ENCODE results near the gene YOD1.
A peak's percentile ranks its signal among the peaks of the same experiment; 100 is the strongest.

YOD1 gene

DNA sequence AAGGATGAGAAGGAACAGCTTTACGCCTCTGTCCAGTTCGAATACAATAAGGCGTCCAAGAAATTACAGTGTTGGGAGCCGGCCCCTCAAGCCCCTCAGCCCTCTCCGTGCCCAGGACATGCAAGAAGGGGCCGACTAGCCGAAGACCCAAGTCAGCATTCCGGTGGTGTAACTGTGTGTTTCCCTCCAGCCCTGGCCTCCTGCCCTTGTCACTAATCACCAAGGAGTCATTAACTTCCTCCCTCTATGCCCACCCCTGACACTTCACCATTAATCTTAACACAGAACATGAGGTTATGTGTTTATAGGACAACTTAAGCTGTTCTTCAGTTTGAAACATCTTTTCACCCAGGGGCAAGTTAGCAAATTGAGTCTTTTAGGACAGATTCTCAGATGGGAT lies 21.2 kb upstream of the YOD1 start:
- no peak for DNase-seq

DNA sequence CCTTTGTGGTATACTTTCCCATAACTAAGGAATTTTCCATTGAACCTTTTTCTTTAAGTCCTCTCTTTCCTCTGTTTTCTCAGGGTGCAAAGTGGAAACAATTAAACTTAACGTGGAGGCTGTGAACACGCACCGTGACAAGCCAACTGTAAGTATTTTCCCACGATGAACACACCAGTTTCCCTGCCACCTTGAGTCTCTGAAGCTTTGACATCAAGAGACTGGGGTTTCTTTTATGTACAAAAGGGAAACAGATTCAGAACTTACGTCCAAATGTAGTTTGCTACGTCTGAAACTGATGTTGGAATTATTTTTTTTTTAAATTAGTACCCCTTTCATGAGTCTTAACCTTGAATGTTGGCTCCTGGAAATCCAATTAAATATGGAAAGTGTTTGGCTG lies 20.4 kb upstream of the YOD1 start:
- DNase-seq = no peak

DNA sequence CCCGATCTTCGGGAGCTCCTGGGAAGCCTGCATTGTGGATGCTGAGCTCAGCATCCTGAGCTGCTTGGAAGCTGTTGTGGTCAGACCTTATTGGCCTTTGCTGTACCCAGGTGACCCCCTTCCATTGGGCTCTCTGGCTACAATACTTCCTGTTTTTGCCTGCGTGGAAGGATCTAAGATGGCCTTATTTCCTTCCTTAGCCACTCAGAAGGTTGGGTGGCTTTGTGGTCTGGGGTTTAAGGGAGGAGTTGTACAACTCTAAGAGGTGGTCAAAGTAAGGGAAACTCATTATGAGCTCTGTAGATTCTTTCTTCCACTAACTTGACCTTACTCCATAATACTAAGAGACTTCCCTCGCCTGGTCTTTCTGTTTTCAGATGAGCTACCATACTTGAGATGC lies 19.8 kb upstream of the YOD1 start:
- DNase-seq = no peak

DNA sequence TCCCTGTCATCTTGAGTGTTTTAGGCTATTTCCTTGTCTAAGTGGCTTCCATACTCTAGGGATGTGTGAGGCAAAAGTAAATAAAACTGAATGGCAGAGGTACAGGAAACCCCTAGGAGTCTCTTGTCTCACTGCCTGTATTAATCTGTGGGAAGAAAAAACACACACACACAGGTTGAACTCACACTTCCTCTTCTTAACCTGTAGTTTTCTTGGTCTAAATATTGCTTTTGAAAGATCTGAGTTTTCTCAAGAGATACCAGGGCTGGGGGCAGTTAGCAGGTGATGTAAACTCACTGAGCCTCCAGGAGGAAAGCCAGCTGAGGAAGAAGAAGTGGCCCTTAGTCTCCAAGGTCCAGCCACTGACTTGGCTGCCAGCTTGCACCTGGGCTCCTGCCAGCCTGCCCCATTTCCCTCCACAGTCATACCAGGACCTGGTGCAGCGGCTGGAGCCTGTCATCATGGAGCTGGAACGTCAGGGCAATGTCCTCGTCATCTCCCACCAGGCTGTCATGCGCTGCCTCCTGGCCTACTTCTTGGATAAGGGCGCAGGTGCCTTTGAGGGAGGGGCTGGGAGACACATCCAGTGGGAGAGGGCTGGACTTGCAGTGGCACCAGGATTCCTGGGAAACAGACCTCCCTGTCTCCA lies 19.0 kb upstream of the YOD1 start:
- DNase-seq = no peak

DNA sequence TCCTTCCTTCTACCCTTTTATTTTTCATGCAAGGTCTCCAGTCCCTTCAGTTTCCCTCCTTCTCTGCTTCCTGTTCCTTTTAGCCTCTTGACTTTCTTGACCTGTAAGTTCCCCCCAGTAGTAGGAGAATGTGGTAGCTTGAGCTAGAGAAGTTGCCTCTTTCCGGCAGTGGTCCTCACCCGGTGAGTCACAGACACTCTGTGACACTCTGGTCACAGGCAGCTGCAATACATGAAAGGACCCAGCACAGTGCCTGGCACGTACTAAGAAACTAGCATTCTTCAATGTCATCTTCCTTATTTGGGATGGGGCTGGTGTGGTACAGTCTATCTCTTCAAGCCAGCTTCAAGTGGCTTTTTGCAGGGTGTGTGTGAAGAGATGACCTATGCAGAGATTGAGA lies 18.1 kb upstream of the YOD1 start:
- DNase-seq = peak in 1 of 2 donors; percentile 6

DNA sequence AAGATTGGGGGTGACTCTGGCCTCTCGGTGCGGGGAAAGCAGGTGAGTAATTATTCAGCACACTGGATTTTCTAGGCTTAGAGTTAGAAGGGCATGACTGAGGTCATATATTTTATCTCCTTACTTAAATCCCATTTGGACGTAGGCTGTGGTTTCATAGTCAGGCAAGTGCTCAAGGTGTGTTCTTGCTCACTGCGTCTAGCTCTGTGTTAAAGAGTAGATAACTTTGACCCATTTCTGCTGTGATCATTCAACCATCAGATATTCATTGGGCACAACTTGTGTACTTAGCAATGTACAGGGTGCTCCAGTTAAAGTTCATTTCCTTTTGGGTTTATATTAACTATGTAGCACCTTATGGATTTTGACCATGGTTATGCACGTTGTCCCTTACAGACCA lies 16.7 kb upstream of the YOD1 start:
- no peak for DNase-seq

DNA sequence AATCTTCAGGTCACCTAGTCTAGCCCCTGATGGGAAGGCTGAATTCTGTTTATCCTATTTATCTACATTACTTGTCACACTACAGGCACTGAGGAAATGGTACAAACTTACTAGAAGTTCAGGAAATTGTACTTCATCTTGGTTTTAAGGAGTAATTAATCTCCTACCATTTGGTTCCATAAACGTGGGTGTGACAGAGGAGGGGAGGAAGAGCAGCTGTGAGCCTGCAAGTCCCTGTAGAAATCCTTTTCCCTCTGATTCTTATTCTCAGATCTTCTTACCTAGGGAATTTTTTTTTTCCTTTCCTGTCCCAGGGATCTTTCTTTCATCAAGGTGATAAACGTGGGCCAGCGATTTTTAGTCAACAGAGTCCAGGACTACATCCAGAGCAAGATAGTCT lies 16.2 kb upstream of the YOD1 start:
- no peak for DNase-seq

DNA sequence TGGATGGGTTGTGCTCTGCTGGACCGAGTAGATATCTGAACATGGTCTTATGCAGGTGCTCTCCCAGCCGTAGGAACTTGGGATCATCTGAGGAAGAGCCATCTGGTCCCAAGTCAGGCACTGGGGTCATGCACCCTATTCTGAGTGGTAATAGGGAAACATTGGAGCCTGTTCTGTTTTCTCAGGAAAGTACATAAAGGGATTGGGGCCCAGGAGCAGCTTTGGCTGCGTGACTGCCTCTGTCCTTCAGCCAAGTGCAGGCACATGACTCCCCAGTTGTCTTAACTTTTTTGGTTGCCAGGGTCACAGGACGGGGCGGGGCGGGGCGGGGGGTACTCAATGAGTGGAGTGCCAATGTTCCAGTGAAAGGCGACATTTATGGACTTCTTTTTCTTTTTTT lies 13.6 kb upstream of the YOD1 start:
- DNase-seq = no peak

DNA sequence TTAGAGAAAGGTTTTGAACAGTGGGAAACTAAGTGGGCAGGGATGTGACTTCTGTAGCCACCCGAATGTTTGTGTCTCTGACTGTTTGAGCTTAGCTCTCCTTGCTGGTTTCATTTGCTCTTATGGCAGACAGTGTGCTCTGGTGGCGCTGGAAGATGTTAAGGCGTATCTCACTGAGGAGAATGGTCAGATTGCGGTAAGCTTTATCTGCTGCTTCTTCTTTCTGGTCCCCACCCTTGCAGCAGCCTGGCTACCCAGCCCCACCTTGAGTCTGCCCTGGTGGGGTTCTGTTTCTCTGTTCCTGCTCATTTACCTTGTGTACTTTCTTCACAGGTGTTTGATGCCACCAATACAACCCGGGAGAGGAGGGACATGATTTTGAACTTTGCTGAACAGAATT lies 12.0 kb upstream of the YOD1 start:
- DNase-seq = no peak

DNA sequence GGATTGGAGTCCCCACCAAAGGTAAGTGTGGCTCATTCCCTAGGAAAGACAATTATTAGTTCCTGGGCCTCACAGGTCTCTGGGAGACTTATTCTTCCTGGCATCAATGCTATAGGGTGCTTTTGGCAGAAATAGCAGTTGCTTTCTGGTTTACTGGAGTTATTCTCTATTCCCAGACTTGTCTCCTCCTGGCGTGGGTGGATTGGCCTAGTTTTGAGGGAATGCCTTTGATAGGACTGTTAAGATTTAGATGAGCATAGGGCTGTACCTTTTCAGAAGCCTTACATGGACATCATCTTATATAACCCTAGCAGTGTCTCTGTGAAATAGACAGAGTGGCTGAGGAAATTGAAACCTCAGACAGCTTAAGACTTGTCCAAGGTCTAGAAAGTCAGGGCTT lies 11.1 kb upstream of the YOD1 start:
- DNase-seq = no peak

DNA sequence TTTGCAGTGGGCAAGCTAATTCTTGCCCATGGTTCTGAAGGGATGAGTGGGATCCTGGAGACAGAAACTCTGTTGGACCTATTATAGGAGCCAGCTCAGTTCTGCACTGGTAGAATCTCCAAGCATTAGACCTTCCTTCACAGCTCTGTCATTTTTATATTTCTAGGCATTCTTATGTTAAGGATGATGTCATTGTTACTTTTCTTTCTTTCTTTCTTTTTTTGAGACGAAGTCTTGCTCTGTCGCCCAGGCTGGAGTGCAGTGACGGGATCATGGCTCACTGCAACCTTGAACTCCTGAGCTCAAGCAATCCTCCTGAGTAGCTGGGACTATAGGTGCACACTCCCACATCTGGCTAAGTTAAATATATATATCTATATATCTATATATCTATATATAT lies 9.6 kb upstream of the YOD1 start:
- no peak for DNase-seq

DNA sequence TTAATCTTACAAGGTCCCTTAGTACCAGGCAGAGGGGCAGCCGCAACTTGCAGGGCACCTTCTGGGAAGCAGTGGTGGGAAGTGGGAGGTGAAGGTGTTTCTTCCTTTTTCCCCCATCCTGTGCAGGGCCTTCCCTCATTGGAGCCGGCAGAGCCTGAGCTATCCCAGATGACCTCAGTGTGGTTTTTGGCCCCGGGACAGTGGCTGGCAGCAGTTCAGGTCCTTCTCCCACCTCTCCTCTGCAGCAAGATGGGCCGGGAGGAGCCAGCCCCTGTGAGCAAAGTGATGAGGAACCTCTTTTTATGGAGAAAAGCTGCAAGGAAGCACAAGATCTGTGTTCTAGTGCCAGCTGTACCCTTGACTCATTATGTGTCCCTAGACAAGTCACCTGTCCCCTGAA lies 8.9 kb upstream of the YOD1 start:
- no peak for DNase-seq

DNA sequence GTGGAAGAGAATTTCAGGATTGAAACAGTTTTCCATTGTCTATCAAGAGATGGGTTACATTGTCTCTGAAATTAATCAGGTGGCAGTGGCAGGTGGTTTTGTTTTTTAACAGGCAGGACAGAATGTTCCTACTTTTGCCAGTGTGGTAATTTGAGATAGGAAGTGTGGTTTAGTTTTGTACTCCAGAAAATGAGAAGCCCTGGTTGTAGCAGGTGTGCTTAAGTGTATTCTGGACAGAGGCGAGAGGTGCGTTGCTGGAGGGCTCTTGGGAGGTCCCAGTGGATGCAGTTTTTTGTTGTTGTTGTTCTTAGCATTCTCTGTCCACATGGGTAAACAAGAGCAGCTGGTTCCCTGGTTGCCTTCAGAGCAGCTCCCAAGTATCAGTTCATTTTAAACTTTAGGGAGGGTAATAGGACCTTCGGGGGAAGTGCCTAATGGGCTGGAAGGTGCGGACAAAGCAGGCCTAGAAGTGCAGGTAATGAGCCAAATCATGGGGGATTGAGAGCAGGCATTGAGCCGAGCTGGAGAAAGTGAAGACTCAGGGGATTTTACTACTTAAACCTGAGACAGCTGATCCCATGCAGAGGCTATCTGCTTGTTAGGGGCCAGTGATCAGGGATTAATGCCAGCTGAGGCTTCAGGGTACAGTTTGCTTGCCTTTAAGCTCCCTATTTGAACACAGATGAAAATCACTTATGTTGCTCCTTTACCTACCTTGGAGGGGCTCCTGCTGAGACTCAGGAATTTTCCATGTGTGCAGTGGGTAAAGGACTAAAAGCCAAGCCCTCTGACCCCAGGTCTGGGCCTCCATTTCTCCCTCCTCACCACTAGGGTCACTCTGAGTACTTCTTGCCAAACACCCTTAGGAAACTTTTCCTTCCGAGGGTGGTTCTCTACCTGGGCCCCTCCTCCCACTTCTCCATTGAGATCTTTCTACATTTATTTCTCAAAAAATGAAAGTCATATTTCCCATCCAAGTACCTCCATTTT lies 8.2 kb upstream of the YOD1 start:
- DNase-seq = no peak

DNA sequence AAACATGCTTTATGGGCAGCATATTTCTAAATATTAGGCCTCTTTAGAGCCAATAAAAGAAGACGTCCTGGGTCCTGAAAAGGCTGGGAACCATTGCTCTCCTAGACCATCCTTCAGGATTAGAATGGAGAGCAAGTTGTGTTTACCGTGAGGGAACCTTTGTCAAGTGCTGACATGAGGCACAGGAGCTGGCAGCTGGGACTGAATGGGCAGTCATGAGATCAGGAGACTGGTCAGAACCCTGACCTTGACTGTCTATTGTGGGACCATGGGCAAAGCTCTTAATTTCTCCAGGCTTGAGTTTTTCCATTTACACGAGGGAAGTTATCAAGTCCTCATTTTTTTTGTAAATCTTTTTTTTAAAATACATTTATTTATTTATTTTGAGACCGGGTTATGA lies 7.2 kb upstream of the YOD1 start:
- DNase-seq = no peak

DNA sequence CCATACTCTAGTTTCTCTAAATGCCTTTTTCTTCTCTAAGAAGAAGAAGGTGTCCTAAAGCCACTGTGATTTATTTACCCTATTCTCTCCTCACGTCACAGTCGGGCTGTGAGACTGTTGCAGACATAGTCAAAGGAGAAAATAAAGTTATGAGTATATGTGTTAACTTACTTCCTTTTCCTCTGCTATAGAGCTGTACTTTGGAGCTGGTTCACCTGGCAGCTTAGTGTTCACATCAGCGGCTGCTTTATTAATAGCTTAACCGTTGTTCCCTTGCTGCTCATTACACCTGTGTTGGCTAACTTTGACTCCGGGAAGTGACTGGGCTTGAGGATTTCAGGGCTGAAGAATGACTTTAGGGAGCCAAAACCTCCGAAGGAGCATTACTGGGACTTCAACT lies 5.7 kb upstream of the YOD1 start:
- DNase-seq = no peak

DNA sequence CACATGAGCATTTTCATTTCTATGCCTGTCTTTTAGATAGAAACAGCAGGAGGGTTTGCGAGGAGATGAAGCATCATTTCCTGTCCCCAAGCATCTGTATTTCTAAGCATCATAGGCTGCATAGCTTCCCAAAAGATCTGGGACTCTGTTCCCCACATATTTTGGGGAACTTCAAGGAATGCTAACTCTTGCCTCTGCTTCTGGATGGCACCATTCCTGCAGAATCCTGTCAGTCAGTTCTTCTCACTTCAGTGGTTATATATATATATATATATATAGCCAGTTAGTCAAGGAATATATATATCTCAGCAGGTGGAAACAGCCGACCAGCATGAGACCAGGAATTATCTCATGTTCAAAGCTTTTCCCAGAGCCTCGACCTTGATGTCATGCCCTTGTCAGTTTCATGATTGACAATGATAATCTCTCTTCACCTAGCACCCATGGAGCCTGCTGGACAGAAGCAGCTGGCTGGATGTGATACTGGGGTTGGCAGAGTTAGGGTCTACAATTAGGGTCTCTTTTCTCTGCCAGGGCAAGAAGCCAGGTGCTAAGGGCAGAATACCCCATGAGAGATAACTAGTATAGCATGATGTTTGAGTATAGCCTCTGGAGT lies 4.5 kb upstream of the YOD1 start:
- DNase-seq = no peak

DNA sequence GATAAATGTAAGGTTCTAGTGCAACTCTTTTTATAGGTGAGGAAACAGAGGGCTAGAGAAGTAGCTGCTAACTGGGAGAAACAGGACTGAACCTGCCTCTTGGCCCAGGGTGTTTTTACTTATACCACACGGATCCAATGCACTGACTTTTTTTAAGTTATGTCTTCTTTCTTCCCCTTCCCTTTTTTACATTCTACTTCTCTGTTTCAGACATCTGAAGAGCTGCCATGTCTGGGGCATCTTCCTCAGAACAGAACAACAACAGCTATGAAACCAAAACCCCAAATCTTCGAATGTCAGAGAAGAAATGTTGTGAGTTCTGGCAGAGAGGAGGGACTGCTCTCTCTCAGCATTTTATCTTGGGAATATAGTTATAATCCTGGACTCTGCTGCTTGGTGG lies 3.5 kb upstream of the YOD1 start:
- peak in 1 of 2 donors; percentile 9 for DNase-seq

DNA sequence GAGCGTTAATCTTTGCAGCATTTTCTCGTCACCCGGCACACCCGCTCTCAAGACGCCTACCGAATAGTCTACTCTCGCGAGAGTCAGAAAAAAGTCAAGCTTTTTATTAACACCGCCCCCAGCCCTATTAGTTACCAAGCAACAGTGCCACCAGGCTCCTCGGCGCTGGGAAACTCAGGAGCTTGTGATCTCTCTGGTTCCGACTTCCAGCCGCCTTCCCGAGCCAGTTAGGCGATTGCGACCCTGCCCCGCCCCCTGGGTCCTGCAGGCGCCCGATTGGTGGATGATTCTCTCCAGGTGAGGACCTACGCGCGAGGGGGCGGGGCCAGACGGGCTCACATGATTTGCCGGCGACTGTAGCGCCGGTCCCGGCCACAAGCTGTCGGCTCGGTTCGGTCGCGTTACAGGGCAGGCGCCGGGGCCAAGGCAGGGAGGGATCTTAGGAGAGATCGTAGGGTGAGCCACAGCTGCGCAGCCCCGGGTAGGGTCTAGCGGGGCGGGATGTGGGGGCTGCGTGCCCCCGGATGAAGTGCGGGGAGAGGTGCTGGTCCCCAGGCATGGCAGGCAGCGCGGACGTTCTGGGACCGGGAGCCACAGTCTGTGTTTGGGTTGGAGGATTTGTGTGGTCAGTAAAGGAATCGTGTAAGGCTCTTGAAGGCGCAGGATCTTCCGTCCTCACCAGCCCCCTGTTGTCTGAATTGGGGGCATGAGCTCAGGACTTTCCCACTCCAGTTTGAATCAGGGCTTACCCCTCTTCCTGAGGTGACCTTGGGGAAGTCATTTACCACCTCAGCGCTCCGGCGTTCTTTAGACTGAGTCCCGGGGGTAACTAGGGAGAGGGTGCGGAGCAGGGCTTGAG lies 2.1 kb upstream of the YOD1 start, which contains the start of gene PFKFB2:
PFKFB2 (plus strand) TSS at position 365 of the 859 bp plus-strand sequence. CDS start 1,443 bp downstream, outside the sequence.
- DNase-seq = peak; percentile 95 to 96

DNA sequence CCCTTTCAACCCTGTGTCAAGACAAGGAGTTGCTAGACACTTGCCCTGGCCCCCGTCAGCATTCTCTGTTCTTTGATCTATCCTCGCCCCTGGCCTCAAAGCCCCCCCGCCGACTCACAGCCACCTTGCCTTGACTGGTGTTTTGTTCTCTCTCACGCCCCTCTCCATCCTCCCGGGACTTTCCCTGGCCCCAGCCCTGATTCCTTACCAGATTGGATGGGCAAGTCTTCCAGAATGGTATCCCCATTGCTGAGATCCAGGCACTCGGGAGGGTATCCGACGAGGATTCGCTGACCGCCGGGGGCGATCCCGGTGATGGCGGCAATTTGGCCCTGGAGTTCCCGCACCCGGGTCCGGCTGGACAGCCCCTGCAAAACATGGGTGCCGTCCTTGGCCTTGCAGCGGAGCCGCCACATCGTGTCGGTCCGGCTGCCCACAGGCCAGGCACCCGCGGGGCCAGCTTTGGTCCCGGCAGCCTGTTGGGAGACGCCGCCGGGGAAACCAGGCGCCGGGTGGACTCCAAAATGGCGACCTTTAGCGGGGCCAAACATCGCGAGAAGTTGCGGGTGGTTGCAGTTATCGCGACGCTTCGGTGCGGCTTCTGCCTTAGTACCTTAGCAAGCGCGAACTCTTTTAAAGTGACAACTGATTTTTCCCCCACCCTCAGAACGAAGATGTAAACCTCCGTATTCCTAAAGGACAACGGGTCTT lies 373 bp downstream of the YOD1 start:
- DNase-seq = peak; percentile 85 to 97

DNA sequence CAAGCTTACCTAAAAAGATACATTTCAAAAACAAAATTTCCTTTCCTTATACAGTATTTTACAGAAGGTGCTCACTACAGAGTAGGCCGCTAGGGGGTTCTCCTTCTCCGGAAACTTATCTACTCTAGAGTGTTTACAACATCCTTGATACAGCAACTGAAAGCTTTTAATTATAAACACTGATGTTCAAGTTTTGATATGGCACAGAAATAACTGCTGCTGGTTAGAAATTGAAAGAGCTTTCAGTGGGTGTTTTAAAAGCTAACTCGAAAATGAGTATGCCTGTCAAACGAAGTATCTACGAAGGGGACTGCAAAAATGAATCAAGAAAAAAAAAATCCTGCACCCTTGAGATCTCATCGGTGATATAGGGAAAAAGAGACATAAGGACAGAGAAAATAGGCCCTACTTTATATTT lies 1.0 kb downstream of the YOD1 start:
- peak; percentile 49 to 77 for DNase-seq

DNA sequence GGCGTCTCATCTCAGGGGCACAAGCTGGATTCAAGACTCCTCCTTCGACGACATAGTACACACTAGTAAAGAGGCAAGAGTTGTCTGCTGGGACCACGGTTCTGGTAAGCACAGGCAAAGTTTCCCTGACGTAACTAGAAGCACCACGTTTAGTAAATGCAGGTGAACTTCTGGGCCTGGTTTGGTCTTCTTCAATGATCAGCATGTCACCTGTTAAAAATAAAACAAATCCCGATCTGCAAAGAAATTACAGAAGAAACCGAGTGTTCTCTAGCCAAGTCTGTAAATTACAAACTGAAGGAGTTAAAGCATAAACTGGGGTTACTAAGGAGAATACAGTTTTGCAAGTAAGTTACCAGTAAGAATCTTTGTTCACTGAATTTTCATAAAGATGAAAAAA lies 1.5 kb downstream of the YOD1 start:
- no peak for DNase-seq

DNA sequence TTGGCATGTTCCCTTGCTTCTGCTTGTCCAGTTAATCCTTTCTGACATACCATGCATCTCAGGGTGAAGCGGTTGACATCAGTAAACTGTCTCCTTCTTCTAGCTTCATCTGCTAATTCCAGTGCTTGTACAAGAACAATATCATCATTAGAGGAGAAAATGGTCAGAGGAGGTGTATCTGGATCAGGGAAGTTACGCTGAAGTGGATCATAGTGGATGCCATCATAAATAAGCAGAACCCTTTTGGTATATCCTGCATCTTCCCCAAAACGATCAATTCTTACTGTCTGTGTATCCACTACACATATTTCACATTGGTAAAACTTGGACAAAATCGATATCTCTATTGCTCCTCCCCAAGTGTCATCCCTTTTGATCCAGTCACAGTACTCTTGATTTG lies 2.0 kb downstream of the YOD1 start:
- DNase-seq = no peak

All from inflammatory macrophage treated with lipopolysaccharide for 1 hour (primary cell).